PC-9 (cell line): ENCODE data around the gene LAMB2. TPM values are rescaled to one million over a fixed set of nuclear protein-coding genes. Genes with fewer than 3 reads are reported as not detected.

Experiments used
- BruUV-seq: library from RNA; stranded (reverse); fragments of 400-500 nt; replicated peaks from 2 replicates; lab custom pipeline; 2021; lab: Mats Ljungman, UMichigan
- CTCF ChIA-PET: fragments of 300-600 bp; sonication (Branson Sonifier 250); formaldehyde crosslinking; loops from one replicate; lab custom pipeline; 2022; ENCODE audit warnings: antibody characterized with exemption; lab: Charles Lee
- POLR2A ChIA-PET: fragments of 300-600 bp; sonication (Branson Sonifier 250); formaldehyde crosslinking; loops from one replicate; lab custom pipeline; 2022; ENCODE audit warnings: antibody characterized with exemption; ENCODE audit not compliant: unreplicated experiment; lab: Charles Lee
- DNase-seq, 2 experiments: peaks; one replicate each; pipeline versions ENCODE4 v3.0.0 to v3.0.0-alpha.2; 2015 to 2022; ENCODE audit warnings: mixed read lengths in 1 of 2
- H2AFZ ChIP-seq: fragments of 200-600 bp; sonication (generic); 2 replicates; pipeline ENCODE4 v1.8.1; 2017; ENCODE audit warnings: antibody characterized with exemption
- H3F3A ChIP-seq: fragments of 200-600 bp; sonication (generic); 2 replicates; pipeline ENCODE4 v1.8.1; 2017; ENCODE audit warnings: antibody characterized with exemption, mild to moderate bottlenecking, low read depth; ENCODE audit not compliant: insufficient read depth
- H3K27ac ChIP-seq: fragments of 200-600 bp; sonication (generic); 2 replicates; pipeline ENCODE4 v1.6.1; 2016; ENCODE audit warnings: mixed run types
- H3K27me3 ChIP-seq: fragments of 200-600 bp; sonication (generic); 2 replicates; pipeline ENCODE4 v1.6.1; 2016; ENCODE audit warnings: low read depth, mixed run types; ENCODE audit not compliant: insufficient read depth
- H3K36me3 ChIP-seq: fragments of 200-600 bp; sonication (generic); 2 replicates; pipeline ENCODE4 v1.6.1; 2016; ENCODE audit warnings: low read depth, mixed run types
- H3K4me1 ChIP-seq: fragments of 200-600 bp; sonication (generic); replicated peaks from 2 replicates; pipeline ENCODE4 v1.6.1; 2016; ENCODE audit warnings: mixed run types; ENCODE audit not compliant: insufficient read depth
- H3K4me2 ChIP-seq: fragments of 200-600 bp; sonication (generic); 2 replicates; pipeline ENCODE4 v1.6.1; 2017; ENCODE audit warnings: mixed run types
- H3K4me3 ChIP-seq: fragments of 200-600 bp; sonication (generic); 2 replicates; pipeline ENCODE4 v1.6.1; 2016; ENCODE audit warnings: mixed run types
- H3K79me2 ChIP-seq: fragments of 200-600 bp; sonication (generic); 2 replicates; pipeline ENCODE4 v1.6.1; 2017; ENCODE audit warnings: low read depth, mixed run types
- H3K9me2 ChIP-seq: fragments of 200-600 bp; sonication (generic); 2 replicates; pipeline ENCODE4 v1.8.1; 2017; ENCODE audit warnings: mild to moderate bottlenecking; ENCODE audit not compliant: insufficient read depth
- H3K9me3 ChIP-seq: fragments of 200-600 bp; sonication (generic); 2 replicates; pipeline ENCODE4 v1.8.1; 2016; ENCODE audit warnings: low read depth; ENCODE audit not compliant: insufficient read depth
- H4K20me1 ChIP-seq: fragments of 200-600 bp; sonication (generic); 2 replicates; pipeline ENCODE4 v1.8.1; 2017; ENCODE audit not compliant: insufficient read depth
- EZH2 ChIP-seq: fragments of 200-600 bp; sonication (generic); IDR thresholded peaks from 2 replicates; pipeline ENCODE4 v1.8.0; 2017; ENCODE audit warnings: antibody characterized with exemption, low read depth
- intact Hi-C: fragments of 100-400 bp; cut with micrococcal nuclease; formaldehyde crosslinking; loops from one replicate; pipeline ENCODE4 v1.10.0; 2022; ENCODE audit not compliant: unreplicated experiment
- total RNA-seq: library from RNA; stranded (reverse); gene quantifications from 2 replicates; pipeline ENCODE4 v1.2.3, GENCODE V29; 2021
- TF ChIP-seq, protein P1 (sequence below): fragments of 200-600 bp; sonication (generic); conservative IDR thresholded peaks from 2 replicates; pipeline ENCODE4 v1.6.1; 2017; ENCODE audit warnings: mixed run types, antibody characterized with exemption, mild to moderate bottlenecking, moderate library complexity

The LAMB2 gene
- total RNA-seq, 1 experiment from 2014 or later: 230 TPM

DNA sequence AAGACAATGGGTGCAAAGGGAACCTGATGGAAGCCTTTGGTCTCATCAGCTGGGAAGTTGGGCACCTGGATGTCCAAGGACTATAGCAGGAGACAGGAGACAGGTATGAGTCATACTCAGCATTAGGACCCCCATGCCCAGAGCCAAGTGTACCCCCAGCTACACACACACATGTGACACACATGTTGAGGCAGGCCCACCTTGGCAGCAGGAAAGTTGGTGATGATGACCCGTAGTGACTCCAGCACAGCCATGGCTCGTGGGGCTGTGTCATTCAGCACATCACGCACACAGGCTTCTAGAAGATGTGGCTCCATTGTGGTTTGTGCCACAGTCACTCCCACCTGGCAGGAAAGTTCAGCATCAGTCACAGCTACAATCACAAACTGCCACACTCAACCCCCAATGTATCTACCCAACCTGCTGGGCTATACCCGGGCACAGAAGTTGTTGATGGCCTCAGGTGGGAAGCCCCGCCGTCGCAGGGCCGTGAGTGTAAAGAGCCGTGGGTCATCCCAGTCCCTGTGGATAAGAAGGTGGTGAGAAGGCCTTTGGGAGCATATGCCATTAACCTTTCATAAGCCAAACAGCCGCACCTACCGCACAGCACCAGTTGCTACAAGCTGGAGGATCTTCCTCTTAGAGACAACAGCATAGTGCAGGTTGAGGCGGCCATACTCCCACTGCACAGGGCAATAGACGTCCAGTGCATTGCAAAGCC lies 33.8 kb downstream of the LAMB2 start:
- Histone ChIP-seq H3K27ac (no peak overlapping the region), H3F3A (peaks cover 16% of the 10 kb centered on the region; the same call in 1 of the 2 replicates), H3K4me1 (peaks cover 11% of the 10 kb centered on the region), H3K4me3 (no peak overlapping the region), H3K36me3 (peaks cover 5% of the 10 kb centered on the region; the same call in 1 of the 2 replicates), H4K20me1 (no peaks in the 10 kb centered on the region), H3K4me2 (no peak overlapping the region), H3K9me2 (no peaks in the 10 kb centered on the region), H3K79me2 (peaks cover 12% of the 10 kb centered on the region), H3K9me3 (no peaks in the 10 kb centered on the region), H2AFZ (no peak overlapping the region), H3K27me3 (no peaks in the 10 kb centered on the region)
- no TSS peak for BruUV-seq
- no peak for DNase-seq
- intact Hi-C loops: no loop called here
- POLR2A ChIA-PET: no interaction called here
- no peak for TF ChIP-seq EZH2
- TF ChIP-seq, protein P1, sequence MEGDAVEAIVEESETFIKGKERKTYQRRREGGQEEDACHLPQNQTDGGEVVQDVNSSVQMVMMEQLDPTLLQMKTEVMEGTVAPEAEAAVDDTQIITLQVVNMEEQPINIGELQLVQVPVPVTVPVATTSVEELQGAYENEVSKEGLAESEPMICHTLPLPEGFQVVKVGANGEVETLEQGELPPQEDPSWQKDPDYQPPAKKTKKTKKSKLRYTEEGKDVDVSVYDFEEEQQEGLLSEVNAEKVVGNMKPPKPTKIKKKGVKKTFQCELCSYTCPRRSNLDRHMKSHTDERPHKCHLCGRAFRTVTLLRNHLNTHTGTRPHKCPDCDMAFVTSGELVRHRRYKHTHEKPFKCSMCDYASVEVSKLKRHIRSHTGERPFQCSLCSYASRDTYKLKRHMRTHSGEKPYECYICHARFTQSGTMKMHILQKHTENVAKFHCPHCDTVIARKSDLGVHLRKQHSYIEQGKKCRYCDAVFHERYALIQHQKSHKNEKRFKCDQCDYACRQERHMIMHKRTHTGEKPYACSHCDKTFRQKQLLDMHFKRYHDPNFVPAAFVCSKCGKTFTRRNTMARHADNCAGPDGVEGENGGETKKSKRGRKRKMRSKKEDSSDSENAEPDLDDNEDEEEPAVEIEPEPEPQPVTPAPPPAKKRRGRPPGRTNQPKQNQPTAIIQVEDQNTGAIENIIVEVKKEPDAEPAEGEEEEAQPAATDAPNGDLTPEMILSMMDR: no peak
- CTCF ChIA-PET: no interaction called here

DNA sequence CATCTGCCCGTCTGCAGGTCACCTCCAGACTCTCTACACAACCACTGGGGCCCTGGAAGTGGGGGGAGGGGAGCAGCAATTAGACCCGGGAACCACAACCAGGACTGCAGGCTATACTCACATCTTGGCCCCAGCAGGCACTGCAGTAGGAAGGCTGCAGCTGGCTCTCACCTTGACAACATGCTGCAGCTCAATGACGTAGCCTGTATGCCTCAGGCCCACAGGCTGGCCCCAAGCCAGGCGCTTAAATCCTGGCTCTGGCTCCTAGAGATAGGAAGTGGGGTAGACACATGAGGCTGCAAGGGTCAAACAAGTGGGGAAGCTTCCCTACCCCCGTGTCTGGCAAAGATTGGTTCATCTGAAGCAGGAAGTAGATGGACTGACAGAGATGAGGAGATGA lies 34.4 kb downstream of the LAMB2 start:
- Histone ChIP-seq H3K9me3 (no peaks in the 10 kb centered on the region), H2AFZ (no peak overlapping the region), H3K4me1 (peaks cover 6% of the 10 kb centered on the region), H3K36me3 (peaks cover 5% of the 10 kb centered on the region; the same call in 1 of the 2 replicates), H3K4me2 (no peak overlapping the region), H3K27me3 (no peaks in the 10 kb centered on the region), H3K4me3 (no peak overlapping the region), H4K20me1 (no peaks in the 10 kb centered on the region), H3F3A (peaks cover 16% of the 10 kb centered on the region; the same call in 1 of the 2 replicates), H3K27ac (no peak overlapping the region), H3K79me2 (peaks cover 6% of the 10 kb centered on the region), H3K9me2 (no peaks in the 10 kb centered on the region)
- BruUV-seq: no TSS peak
- intact Hi-C loops: no loop called here
- no peak for DNase-seq
- ChIA-PET CTCF (no interaction called here), POLR2A (no interaction called here)
- TF ChIP-seq, protein P1: no peak
- no peak for TF ChIP-seq EZH2

DNA sequence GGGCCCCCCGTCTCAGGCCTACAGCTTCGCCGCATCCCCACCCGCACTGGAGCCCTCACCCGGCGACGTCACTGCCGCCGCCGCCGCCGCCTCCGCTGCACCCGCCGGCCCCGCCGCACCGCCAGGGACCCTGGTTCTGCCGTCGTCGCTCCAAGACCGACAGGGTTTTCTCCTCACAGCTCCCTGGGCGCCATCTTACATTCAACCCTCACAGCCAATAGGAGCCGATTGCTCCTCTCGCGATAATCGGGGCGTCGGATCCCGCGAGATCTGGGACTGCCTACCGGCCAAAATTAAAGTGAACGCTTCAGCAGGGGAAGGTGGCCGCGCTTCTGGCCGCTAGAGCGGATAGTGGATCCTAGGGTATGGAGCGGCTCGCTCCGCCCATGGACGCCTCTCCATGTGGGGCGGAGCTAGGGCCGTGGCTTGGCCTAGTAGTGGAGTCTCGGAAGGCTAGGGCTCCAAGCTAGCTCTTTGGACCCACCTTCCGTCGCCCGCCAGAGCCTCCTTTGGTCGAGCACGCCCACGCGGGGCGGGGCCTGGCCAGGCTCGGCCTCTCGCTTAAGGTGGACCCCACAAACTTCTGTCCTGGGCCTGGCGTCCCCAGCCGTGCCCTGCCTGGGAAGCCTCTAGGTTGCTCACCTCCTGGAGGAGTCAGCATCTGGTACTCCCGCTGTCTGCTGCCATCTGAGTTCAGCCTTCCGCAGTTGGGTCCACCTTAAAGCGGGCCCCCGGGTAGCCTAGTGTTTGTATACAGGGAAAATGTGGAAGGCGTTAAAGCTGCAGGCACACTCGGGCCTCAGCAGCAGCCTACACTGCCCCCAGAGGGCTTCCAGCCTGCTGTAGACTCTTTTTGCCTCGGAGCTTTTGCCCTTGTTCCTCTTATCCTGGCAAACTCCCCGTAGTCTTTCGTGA lies 38.7 kb downstream of the LAMB2 start, which contains the start of gene QRICH1:
TSS of gene QRICH1 (minus strand) at position 219 of the 915 bp plus-strand sequence. CDS start 17,054 bp downstream, outside the sequence.
- CTCF ChIA-PET: interaction anchor here (0.7 to 1.2 kb wide), 7 partner anchors 10 to 546 kb away, joined by 3 to 5 read pairs (median 4); partner anchors contain the start of genes LAMB2 and USP19

More for the DNA sequence above, 38.7 kb downstream of the LAMB2 start, which contains the start of gene QRICH1:
- Histone ChIP-seq H2AFZ (peak within 1 kb of the TSS; percentile 80), H3K4me3 (peak within 1 kb of the TSS; percentile 93), H3K9me2 (no peaks in the 10 kb centered on the region), H4K20me1 (peaks cover 11% of the 10 kb centered on the region), H3K4me1 (peaks cover 17% of the 10 kb centered on the region), H3K27ac (peak within 1 kb of the TSS; percentile 87), H3K79me2 (peaks cover 42% of the 10 kb centered on the region), H3K36me3 (peaks cover 9% of the 10 kb centered on the region), H3K9me3 (no peaks in the 10 kb centered on the region), H3K27me3 (no peaks in the 10 kb centered on the region), H3K4me2 (peak within 1 kb of the TSS; percentile 93), H3F3A (peaks cover 29% of the 10 kb centered on the region; the same call in 1 of the 2 replicates)
- peak; percentile 95 to 96 for DNase-seq
- POLR2A ChIA-PET: interaction anchor here (0.6 to 2.0 kb wide), 15 partner anchors 8 to 906 kb away, joined by 3 to 21 read pairs (median 5); partner anchors contain the start of genes CDC25A, NDUFAF3, RHOA and TCTA
- BruUV-seq: no TSS peak
- TF ChIP-seq, protein P1: peak; percentile 47; the same call in 1 of the 2 replicates
- TF ChIP-seq EZH2: no peak
- intact Hi-C loops: loop anchor here (1.0 to 5.0 kb wide), 4 partner anchors 10 to 87 kb away; partner anchors contain the start of genes IMPDH2, LAMB2, QARS1 and WDR6
